ENCODE data around the gene IRAK2. TPM values are rescaled to one million over a fixed set of nuclear protein-coding genes. Genes with fewer than 3 reads are reported as not detected.

The IRAK2 gene
- total RNA-seq, 1 experiment from 2014 or later: 5.5 TPM

- Histone ChIP-seq H3K4me2 (ENCODE audit: low read length) (peak within 1 kb of the TSS; percentile 96), H3K79me2 (ENCODE audit: low read length) (peaks cover 41% of the 10 kb centered on the region), H3K9me3 (ENCODE audit: low read length) (peaks cover 19% of the 10 kb centered on the region), H3K4me3 (ENCODE audit: low read length) (peak within 1 kb of the TSS; percentile 97), H3K27ac (ENCODE audit: low read length) (peak within 1 kb of the TSS; percentile 15), H3K4me1 (ENCODE audit: insufficient read depth, low read length) (peaks cover 17% of the 10 kb centered on the region), H4K20me1 (ENCODE audit: low read length) (peaks cover 12% of the 10 kb centered on the region; the same call in 1 of the 2 replicates), H2AFZ (ENCODE audit: low read length) (peak within 1 kb of the TSS; percentile 82), H3K9me2 (replicated peaks; ENCODE audit: low read length) (no peaks in the 10 kb centered on the region), H3F3A (ENCODE audit: low read length, unreplicated experiment) (no peaks in the 10 kb centered on the region), H3K27me3 (ENCODE audit: low read length) (no peaks in the 10 kb centered on the region), H3K36me3 (ENCODE audit: low read depth, low read length) (peaks cover 20% of the 10 kb centered on the region), H3K9ac (ENCODE audit: low read length) (peak within 1 kb of the TSS; percentile 92)
- BruUV-seq (replicated peaks): no TSS peak
- ChIA-PET CTCF (interaction anchor here (0.6 kb wide), 1 partner anchor 25 kb away, joined by 3 read pairs; no protein-coding TSS in a partner anchor), POLR2A (ENCODE audit: unreplicated experiment) (interaction anchor here (0.6 to 1.0 kb wide), 2 partner anchors 30 to 57 kb away, joined by 3 to 8 read pairs; no protein-coding TSS in a partner anchor)
- intact Hi-C loops (cut with micrococcal nuclease): loop anchor here (1.0 kb wide), 2 partner anchors 56 to 133 kb away; partner anchors contain the start of gene BRK1
- DNase-seq (peak; percentile 98), ATAC-seq (peak; percentile 96)
- no peak for TF ChIP-seq EZH2 (IDR thresholded peaks at IDR 0.05; ENCODE audit: low read length, unreplicated experiment)
- TF ChIP-seq CTCF (conservative IDR thresholded peaks at IDR 0.05; ENCODE audit: low read depth, low read length): no peak
- TF ChIP-seq EZH2phosphoT487 (IDR thresholded peaks at IDR 0.05; ENCODE audit: borderline replicate concordance, low read length): no peak
These were observed 83.7 kb downstream of the IRAK2 start, which contains the start of gene TATDN2 for GRCh38 chr3:10248184-10248983. TSS of gene TATDN2 (plus strand) at chr3:10248459. CDS start at chr3:10249201, 742 bp downstream.

GRCh38 chr3:10248984-10249748, 84.4 kb downstream of the IRAK2 start:
- Histone ChIP-seq H3K4me2 (ENCODE audit: low read length) (peak overlapping the region; percentile 96), H3K27ac (ENCODE audit: low read length) (peak overlapping the region; percentile 15), H4K20me1 (ENCODE audit: low read length) (peaks cover 12% of the 10 kb centered on the region; the same call in 1 of the 2 replicates), H3K4me1 (ENCODE audit: insufficient read depth, low read length) (peaks cover 17% of the 10 kb centered on the region), H3K27me3 (ENCODE audit: low read length) (no peaks in the 10 kb centered on the region), H3K4me3 (ENCODE audit: low read length) (peak overlapping the region; percentile 97), H3K79me2 (ENCODE audit: low read length) (peaks cover 49% of the 10 kb centered on the region), H2AFZ (ENCODE audit: low read length) (peak overlapping the region; percentile 76), H3K9me2 (replicated peaks; ENCODE audit: low read length) (no peaks in the 10 kb centered on the region), H3K9me3 (ENCODE audit: low read length) (peaks cover 19% of the 10 kb centered on the region), H3K9ac (ENCODE audit: low read length) (peak overlapping the region; percentile 92), H3F3A (ENCODE audit: low read length, unreplicated experiment) (no peaks in the 10 kb centered on the region), H3K36me3 (ENCODE audit: low read depth, low read length) (peaks cover 24% of the 10 kb centered on the region)
- TSS peak; percentile 74 for BruUV-seq (replicated peaks)
- CTCF ChIA-PET: interaction anchor here (0.6 kb wide), 1 partner anchor 105 kb away, joined by 8 read pairs; no protein-coding TSS in a partner anchor
- intact Hi-C loops (cut with micrococcal nuclease): loop anchor here (1.0 kb wide), 2 partner anchors 57 to 134 kb away; partner anchors contain the start of gene BRK1
- ATAC-seq: peak; percentile 7
- no peak for TF ChIP-seq CTCF (conservative IDR thresholded peaks at IDR 0.05; ENCODE audit: low read depth, low read length)
- TF ChIP-seq EZH2 (IDR thresholded peaks at IDR 0.05; ENCODE audit: low read length, unreplicated experiment): no peak
- TF ChIP-seq EZH2phosphoT487 (IDR thresholded peaks at IDR 0.05; ENCODE audit: borderline replicate concordance, low read length): no peak
- DNase-seq: peak; percentile 11
- POLR2A ChIA-PET (ENCODE audit: unreplicated experiment): no interaction called here
